ENCODE results near the gene SGCG. TPM values are rescaled to one million over a fixed set of nuclear protein-coding genes. Genes with fewer than 3 reads are reported as not detected.

Gene SGCG
- total RNA-seq, 1 donor from 2014 or later: 3.2 TPM

DNA sequence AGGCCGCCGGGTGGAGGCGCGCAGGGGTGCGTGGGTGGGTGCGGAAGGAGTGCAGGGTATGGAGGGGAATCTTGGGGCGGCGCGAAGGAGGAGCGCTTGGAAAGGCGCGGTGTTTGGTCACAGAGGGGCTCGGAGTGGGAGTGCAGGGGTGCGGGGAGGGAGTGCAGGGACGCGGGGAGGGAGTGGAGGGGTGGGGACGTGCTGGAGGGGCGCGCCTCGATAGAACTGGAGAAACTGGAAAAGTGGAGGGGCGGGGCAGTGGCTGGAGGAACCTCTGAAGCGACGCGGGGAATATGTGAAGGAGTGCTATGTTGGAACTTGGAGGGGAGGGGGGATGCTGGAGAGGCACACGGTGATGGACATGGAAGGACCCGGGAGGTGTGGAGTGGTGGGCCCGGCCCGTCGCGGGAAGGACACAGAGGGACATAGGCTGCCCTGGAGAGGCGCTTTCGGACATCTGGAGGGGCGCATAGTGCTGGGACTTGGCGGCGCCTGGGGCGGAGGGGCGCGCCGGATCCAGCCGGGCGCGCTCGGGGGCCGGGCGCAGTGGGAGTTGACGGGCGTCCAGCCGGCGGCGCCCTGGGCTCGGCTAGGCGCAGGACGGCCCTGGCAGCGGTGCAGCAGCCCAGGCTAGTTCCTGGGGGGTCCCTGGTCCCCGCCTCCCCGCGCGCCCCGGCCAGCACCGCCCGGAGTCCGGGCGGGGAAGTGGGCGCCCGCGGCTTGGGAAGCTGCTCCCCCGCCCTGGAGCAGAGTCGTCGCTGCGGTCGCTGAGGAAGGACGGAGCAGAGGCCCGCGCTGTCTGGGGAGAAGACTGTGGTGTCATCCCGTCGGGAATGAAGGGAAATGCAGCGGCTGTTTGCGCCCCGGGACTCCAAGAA lies 20.8 kb upstream of the SGCG start:
- peaks cover 16% of the 10 kb centered on the region for H3K27me3 ChIP-seq (ENCODE audit: low read depth)
- DNase-seq: no peak
- H3K4me3 ChIP-seq: peak overlapping the region; percentile 53
- intact Hi-C loops (cut with DNase I): no loop called here
- ATAC-seq: peak; percentile 49 to 58
- no peaks in the 10 kb centered on the region for H3K9me3 ChIP-seq
- TF ChIP-seq CTCF (IDR thresholded peaks at IDR 0.05): no peak
- H3K4me1 ChIP-seq: no peaks in the 10 kb centered on the region
- H3K27ac ChIP-seq: no peak overlapping the region
- no peaks in the 10 kb centered on the region for H3K36me3 ChIP-seq

DNA sequence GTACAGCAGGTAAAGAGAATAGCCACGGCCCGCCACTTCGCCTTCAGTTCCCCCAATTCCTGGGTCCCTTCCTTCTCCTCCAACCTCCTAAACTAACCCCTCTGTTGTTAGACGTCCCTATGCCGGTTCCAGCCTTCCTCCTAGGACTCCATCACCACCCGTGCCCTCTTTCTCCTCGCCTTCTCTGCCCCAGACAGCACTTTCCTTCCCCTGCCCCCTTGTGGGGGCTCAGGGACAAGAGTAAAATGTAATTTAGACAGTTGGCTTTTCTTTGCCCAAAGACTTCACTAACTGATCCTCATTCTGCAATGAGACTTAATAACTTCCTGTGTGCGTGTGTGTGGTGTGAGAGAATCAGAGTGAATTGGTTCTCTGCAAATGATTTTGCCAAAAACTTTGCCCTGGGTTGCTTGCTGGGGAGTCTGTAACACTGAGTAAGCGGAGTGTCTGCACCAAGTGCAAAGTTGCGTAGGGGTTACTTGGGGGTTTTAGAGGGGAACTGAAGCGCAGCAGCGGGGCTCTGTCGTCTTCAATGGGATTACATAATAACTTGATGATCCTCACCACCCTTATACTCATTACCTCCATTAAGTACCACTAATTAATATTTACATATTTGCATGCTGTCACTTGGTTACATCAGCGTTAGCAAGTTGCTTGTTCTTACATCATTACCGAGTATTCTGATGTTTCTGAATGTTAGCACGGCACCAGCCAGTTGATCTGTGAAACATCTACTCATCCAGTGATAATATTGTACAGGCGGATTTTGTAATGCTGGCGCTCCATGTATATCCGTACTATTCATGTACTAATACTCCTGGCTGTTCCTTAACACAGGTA lies 19.9 kb upstream of the SGCG start:
- intact Hi-C loops (cut with DNase I): no loop called here
- DNase-seq: no peak
- no peaks in the 10 kb centered on the region for H3K9me3 ChIP-seq
- H3K4me1 ChIP-seq: no peaks in the 10 kb centered on the region
- no peak overlapping the region for H3K27ac ChIP-seq
- no peaks in the 10 kb centered on the region for H3K36me3 ChIP-seq
- H3K27me3 ChIP-seq (ENCODE audit: low read depth): peaks cover 16% of the 10 kb centered on the region
- H3K4me3 ChIP-seq: peak overlapping the region; percentile 53
- ATAC-seq: peak; percentile 9 to 50
- no peak for TF ChIP-seq CTCF (IDR thresholded peaks at IDR 0.05)

DNA sequence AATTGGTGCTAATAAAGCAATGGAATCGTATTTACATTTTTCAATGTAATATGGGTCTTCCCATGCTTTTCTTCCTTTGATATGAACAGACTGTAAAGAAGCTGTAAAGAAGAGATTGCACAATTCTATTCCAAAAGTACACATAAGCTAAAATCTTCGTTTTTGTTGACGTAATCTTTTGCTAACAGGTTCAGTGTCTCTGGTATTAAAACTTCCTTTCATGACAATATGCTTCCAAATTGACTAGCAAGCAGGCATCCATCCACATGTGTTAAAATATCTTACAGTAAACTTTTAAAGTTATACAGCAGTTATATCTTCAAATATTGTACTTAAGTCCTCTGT lies 19.3 kb upstream of the SGCG start:
- Histone ChIP-seq H3K36me3 (no peaks in the 10 kb centered on the region), H3K9me3 (no peaks in the 10 kb centered on the region), H3K4me1 (no peaks in the 10 kb centered on the region), H3K27me3 (ENCODE audit: low read depth) (peaks cover 16% of the 10 kb centered on the region), H3K27ac (no peak overlapping the region), H3K4me3 (peak overlapping the region; percentile 53)
- ATAC-seq (no peak), DNase-seq (no peak)
- no peak for TF ChIP-seq CTCF (IDR thresholded peaks at IDR 0.05)
- intact Hi-C loops (cut with DNase I): no loop called here

GRCh38 chr13:23175920-23176319 lies 4.9 kb upstream of the SGCG start:
- no peak overlapping the region for H3K4me3 ChIP-seq
- no peaks in the 10 kb centered on the region for H3K9me3 ChIP-seq
- no peaks in the 10 kb centered on the region for H3K27me3 ChIP-seq (ENCODE audit: low read depth)
- DNase-seq (no peak), ATAC-seq (no peak)
- H3K4me1 ChIP-seq: no peaks in the 10 kb centered on the region
- H3K27ac ChIP-seq: no peak overlapping the region
- no peaks in the 10 kb centered on the region for H3K36me3 ChIP-seq
- intact Hi-C loops (cut with DNase I): no loop called here
- TF ChIP-seq CTCF (IDR thresholded peaks at IDR 0.05): peak; percentile 29

GRCh38 chr13:23182142-23182541 lies 1.4 kb downstream of the SGCG start:
- DNase-seq (no peak), ATAC-seq (no peak)
- Histone ChIP-seq H3K27ac (no peak overlapping the region), H3K9me3 (no peaks in the 10 kb centered on the region), H3K4me1 (no peaks in the 10 kb centered on the region), H3K4me3 (no peak overlapping the region), H3K36me3 (no peaks in the 10 kb centered on the region), H3K27me3 (ENCODE audit: low read depth) (no peaks in the 10 kb centered on the region)
- no peak for TF ChIP-seq CTCF (IDR thresholded peaks at IDR 0.05)
- intact Hi-C loops (cut with DNase I): no loop called here

Data from lower lobe of right lung (tissue), 2 donors.